ENCODE measurements around the gene FAT3. TPM values are rescaled to one million over a fixed set of nuclear protein-coding genes. Genes with fewer than 3 reads are reported as not detected.

The FAT3 gene
- total and polyA plus RNA-seq, 2 donors (not counting 3 experiments of a cell fraction or from before 2014, with no cell fraction given): 0.08 to 1.4 TPM

DNA sequence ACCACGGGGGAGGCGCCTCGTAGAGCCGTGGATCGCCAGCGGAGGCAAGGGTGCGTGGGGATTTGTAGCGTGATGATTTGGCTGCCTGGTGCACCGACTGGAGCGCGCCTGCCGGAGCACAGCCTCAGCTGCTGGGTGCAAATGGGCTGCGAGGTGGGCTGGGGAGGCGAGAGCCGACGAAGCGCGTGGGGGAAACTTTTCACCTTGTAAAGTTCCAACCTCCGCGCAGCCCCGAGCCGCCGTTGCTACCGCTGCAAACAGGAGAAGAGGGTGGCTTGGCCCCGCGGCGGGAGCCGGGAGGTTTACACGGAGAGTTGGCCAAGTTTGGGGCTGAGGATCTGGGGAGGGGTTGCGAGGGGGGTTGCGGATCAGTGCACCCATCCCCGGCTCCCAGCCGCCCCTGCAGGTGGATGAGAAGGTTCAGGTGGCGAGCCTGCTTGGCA, 528 bp downstream of the FAT3 start:
- H3K4me3 ChIP-seq (replicated peaks in 1 of 3; ENCODE audit: insufficient read depth in 1 of 3, low read depth in 1 of 3, low read length in 3 of 3): no peak overlapping the region
- no TSS peak for BruUV-seq (replicated peaks)
- intact Hi-C loops (cut with micrococcal nuclease) (loop anchor here (10.0 kb wide), 1 partner anchor 160 kb away; no protein-coding TSS in a partner anchor), dilution Hi-C loops (cut with MboI; ENCODE audit: extremely low pct_ligation_motif_present, low sequenced_read_pairs) (no loop called here)
- TF ChIP-seq EZH2 (IDR thresholded peaks at IDR 0.05; ENCODE audit: borderline replicate concordance, low read depth, low read length, severe bottlenecking) (peak; percentile 58), MAX (IDR thresholded peaks at IDR 0.05; ENCODE audit: insufficient read depth, insufficient read length) (no peak), POLR2AphosphoS5 (IDR thresholded peaks at IDR 0.05; ENCODE audit: insufficient read depth, low read depth, low read length) (no peak), POLR2A (IDR thresholded peaks at IDR 0.05; ENCODE audit: low read depth, low read length) (no peak)
- no peak overlapping the region for H3K27ac ChIP-seq (ENCODE audit: insufficient read depth, low read depth, low read length)
- H3K4me2 ChIP-seq (ENCODE audit: insufficient read depth, low read length): no peak overlapping the region
- no peak for FAIRE-seq
- DNase-seq (ENCODE audit: low read depth, low spot score): no peak
- peak overlapping the region; percentile 51 for H2AFZ ChIP-seq (ENCODE audit: low read depth, low read length)
- ChIA-PET POLR2A (no interaction called here), CTCF (no interaction called here)
- no peaks in the 10 kb centered on the region for H3K36me3 ChIP-seq (ENCODE audit: control insufficient read depth in 2 of 2, extremely low read depth in 1 of 2, insufficient read depth in 2 of 2, low read length in 2 of 2)
- no peaks in the 10 kb centered on the region for H4K20me1 ChIP-seq (replicated peaks; ENCODE audit: control insufficient read depth, extremely low read depth, insufficient read depth, low read length)
- H3K9me3 ChIP-seq (replicated peaks; ENCODE audit: control insufficient read depth, insufficient read depth, low read length): no peaks in the 10 kb centered on the region
- H3K79me2 ChIP-seq (ENCODE audit: control insufficient read depth, insufficient read depth, low read length): no peaks in the 10 kb centered on the region
- no peaks in the 10 kb centered on the region for H3K4me1 ChIP-seq (ENCODE audit: control insufficient read depth, extremely low read depth, insufficient read depth, low read length)
- no peaks in the 10 kb centered on the region for H3K9me1 ChIP-seq (replicated peaks; ENCODE audit: control insufficient read depth, extremely low read depth, insufficient read depth, low read length)
- peaks cover 30 to 55% of the 10 kb centered on the region in 2 experiments for H3K27me3 ChIP-seq (ENCODE audit: control insufficient read depth in 2 of 2, insufficient read depth in 2 of 2, low read length in 2 of 2)
- H3K9ac ChIP-seq (replicated peaks; ENCODE audit: extremely low read depth, insufficient read depth, low read length): no peak overlapping the region

- Histone ChIP-seq H3K4me3 (replicated peaks in 1 of 3; ENCODE audit: insufficient read depth in 1 of 3, low read depth in 1 of 3, low read length in 3 of 3) (no peak overlapping the region), H3K79me2 (ENCODE audit: control insufficient read depth, insufficient read depth, low read length) (no peaks in the 10 kb centered on the region), H3K4me2 (ENCODE audit: insufficient read depth, low read length) (no peak overlapping the region), H3K36me3 (ENCODE audit: control insufficient read depth in 2 of 2, extremely low read depth in 1 of 2, insufficient read depth in 2 of 2, low read length in 2 of 2) (no peaks in the 10 kb centered on the region), H4K20me1 (replicated peaks; ENCODE audit: control insufficient read depth, extremely low read depth, insufficient read depth, low read length) (no peaks in the 10 kb centered on the region), H3K27me3 (ENCODE audit: control insufficient read depth in 2 of 2, insufficient read depth in 2 of 2, low read length in 2 of 2) (peaks cover 30 to 55% of the 10 kb centered on the region in 2 experiments), H3K9me3 (replicated peaks; ENCODE audit: control insufficient read depth, insufficient read depth, low read length) (no peaks in the 10 kb centered on the region), H3K4me1 (ENCODE audit: control insufficient read depth, extremely low read depth, insufficient read depth, low read length) (no peaks in the 10 kb centered on the region), H3K9ac (replicated peaks; ENCODE audit: extremely low read depth, insufficient read depth, low read length) (no peak overlapping the region), H2AFZ (ENCODE audit: low read depth, low read length) (no peak overlapping the region), H3K27ac (ENCODE audit: insufficient read depth, low read depth, low read length) (no peak overlapping the region), H3K9me1 (replicated peaks; ENCODE audit: control insufficient read depth, extremely low read depth, insufficient read depth, low read length) (no peaks in the 10 kb centered on the region)
- CTCF ChIA-PET: no interaction called here
- no peak for FAIRE-seq
- TF ChIP-seq EZH2 (IDR thresholded peaks at IDR 0.05; ENCODE audit: borderline replicate concordance, low read depth, low read length, severe bottlenecking) (peak; percentile 18), MYC (IDR thresholded peaks at IDR 0.05; ENCODE audit: low read depth, low read length) (no peak)
- POLR2A ChIA-PET: no interaction called here
- dilution Hi-C loops (cut with MboI; ENCODE audit: extremely low pct_ligation_motif_present, low sequenced_read_pairs) (no loop called here), intact Hi-C loops (cut with micrococcal nuclease) (loop anchor here (10.0 kb wide), 1 partner anchor 159 kb away; no protein-coding TSS in a partner anchor)
- no TSS peak for BruUV-seq (replicated peaks)
- no peak for DNase-seq (ENCODE audit: low read depth, low spot score)
Measured at GRCh38 chr11:92225568-92226330, 1.1 kb downstream of the FAT3 start.

All from endothelial cell of umbilical vein (primary cell).